Heart left ventricle (tissue), 13 donors: ENCODE measurements around the gene HTT.

Experiments
- CTCF ChIP-seq, 12 donors: fragments of 200-600 bp; sonication (generic) in 4 of 12; IDR thresholded peaks; one replicate each; pipeline versions ENCODE4 v1.5.0 to v1.8.0; 2018 to 2022; ENCODE audit warnings: antibody characterized with exemption in 12 of 12, mild to moderate bottlenecking in 5 of 12
- POLR2A ChIP-seq, 2 donors: fragments of 450-650 bp; IDR thresholded peaks; one replicate each; pipeline ENCODE4 v1.6.1; 2017; ENCODE audit warnings: antibody characterized with exemption in 2 of 2, mild to moderate bottlenecking in 2 of 2, moderate library complexity in 2 of 2
- donor health status: ischemic (EF 13 %, LVEDD 7.1; RV severe dilation, severe dysfunction).
- donor health status: DM: no; HTN: yes; CAD: no.
- donor health status: DM: no; HTN: no; CAD: no.
- donor health status: ischemic (EF 25% LVEDD 6.9; RV normal size, moderate dysfunction).
- donor health status: ischemic (EF 25% LVEDD 5.7; RV mildly dilated, moderate dysfunction).
- donor health status: ischemic (EF 35%, LVEDD 5.7; RV mildly dilated, moderate dysfunction).
- donor health status: nonischemic (EF 11% LVEDD 7.7; RV severe dilation, severe dysfunction).
- donor health status: DM: yes; HTN: yes; CAD: no.
- donor health status: PGD.
- donor health status: ischemic (EF 29% LVEDD 5.4; RV normal size, mild dysfunction).
- donor health status: nonischemic (EF 23%, LVEDD 6.1; RV moderate dilation, normal function).

- TF ChIP-seq CTCF (IDR thresholded peaks at IDR 0.05) (no peak), POLR2A (IDR thresholded peaks at IDR 0.05) (no peak)
These were observed 42.5 kb downstream of the HTT start for GRCh38 chr4:3116955-3117354.
